ENCODE measurements around the gene CIROP. TPM values are rescaled to one million over a fixed set of nuclear protein-coding genes. Genes with fewer than 3 reads are reported as not detected.

The CIROP gene
- total and polyA plus RNA-seq, 2 donors (not counting 1 experiment from before 2014, with no cell fraction given) = not detected

DNA sequence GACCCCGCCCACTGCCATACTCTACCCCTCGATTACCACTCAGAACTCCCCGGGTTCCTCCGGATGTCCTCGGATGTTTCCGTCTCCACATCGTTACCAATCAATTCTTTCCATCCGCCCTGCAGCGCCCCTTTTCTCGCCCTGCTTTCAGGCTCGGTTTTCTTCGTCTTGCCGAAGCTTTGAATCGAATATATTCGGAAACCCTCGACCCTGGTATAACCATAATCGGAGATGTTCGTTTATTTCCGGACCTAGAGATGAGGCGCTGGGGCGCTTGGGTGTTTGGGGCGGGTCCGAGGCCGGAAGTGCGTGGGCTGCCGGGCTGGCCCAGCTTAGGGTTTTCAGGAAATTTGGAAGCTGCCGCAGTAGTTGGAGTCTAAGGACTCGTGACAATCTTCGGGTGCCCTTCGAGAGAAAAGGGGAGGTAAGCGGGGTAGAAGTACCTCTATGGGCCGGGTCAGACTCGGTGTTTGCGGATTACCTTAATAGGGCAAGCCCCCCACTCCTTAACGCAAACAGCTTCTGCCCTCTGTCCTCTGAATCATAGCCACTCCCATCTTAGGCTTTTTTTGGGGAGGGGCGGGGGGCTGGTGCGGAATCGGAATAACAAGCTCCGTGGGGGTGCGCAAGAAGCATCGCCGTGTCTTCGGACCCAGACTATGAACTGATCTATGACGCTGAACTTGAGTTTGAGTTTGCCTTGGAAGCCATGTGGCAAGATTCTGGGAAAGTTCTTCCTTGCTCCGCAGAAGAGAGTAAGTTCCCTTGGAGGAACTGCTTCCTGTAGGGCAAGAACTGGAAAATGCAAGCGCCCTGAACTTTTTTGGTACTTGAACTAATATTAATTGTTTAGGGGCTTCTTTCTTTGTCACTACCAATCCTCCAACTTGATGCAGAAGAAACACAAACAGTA is 9.3 kb downstream of the CIROP start, which contains the start of gene C14orf119:
C14orf119 (plus strand) TSS at position 310 of the 913 bp plus-strand sequence. CDS start 2,154 bp downstream, outside the sequence.
- Histone ChIP-seq H3K9ac (ENCODE audit: low read length) (peak within 1 kb of the TSS; percentile 99), H4K20me1 (ENCODE audit: control insufficient read depth, insufficient read depth, low read length, poor library complexity, severe bottlenecking) (peaks cover 40% of the 10 kb centered on the region), H3K79me2 (ENCODE audit: control insufficient read depth, insufficient read depth, low read length) (peaks cover 89% of the 10 kb centered on the region), H3K4me2 (replicated peaks; ENCODE audit: low read depth, low read length, poor library complexity, severe bottlenecking) (peak within 1 kb of the TSS; percentile 89), H3K36me3 (replicated peaks in 1 of 2; ENCODE audit: control extremely low read depth in 1 of 2, control insufficient read depth in 1 of 2, extremely low read depth in 1 of 2, insufficient read depth in 2 of 2, low read length in 1 of 2) (peaks cover 7 to 51% of the 10 kb centered on the region in 2 experiments), H3K9me3 (ENCODE audit: control extremely low read depth in 1 of 3, control insufficient read depth in 2 of 3, insufficient read depth in 1 of 3, low read length in 2 of 3) (no peaks in the 10 kb centered on the region), H3K27ac (ENCODE audit: low read length in 2 of 2) (peak within 1 kb of the TSS; percentile 92 to 97), H3K4me1 (ENCODE audit: control insufficient read depth in 2 of 2, insufficient read depth in 2 of 2, low read length in 2 of 2) (peaks cover 20 to 24% of the 10 kb centered on the region in 2 donors), H2AFZ (ENCODE audit: insufficient read depth, low read depth, low read length, poor library complexity, severe bottlenecking) (peak within 1 kb of the TSS; percentile 88), H3K4me3 (ENCODE audit: control extremely low read depth in 1 of 5, extremely low read depth in 1 of 5, insufficient read depth in 1 of 5, low read depth in 2 of 5, low read length in 4 of 5) (peak within 1 kb of the TSS; percentile 76 to 99 (median 94)), H3K27me3 (replicated peaks in 1 of 4; ENCODE audit: control extremely low read depth in 1 of 4, control insufficient read depth in 3 of 4, insufficient read depth in 4 of 4, low read length in 3 of 4) (no peaks in the 10 kb centered on the region)
- TF ChIP-seq EZH2 (IDR thresholded peaks at IDR 0.05; ENCODE audit: borderline replicate concordance, insufficient read depth, low read depth, low read length, poor library complexity, severe bottlenecking) = no peak
- TF ChIP-seq, protein P1, sequence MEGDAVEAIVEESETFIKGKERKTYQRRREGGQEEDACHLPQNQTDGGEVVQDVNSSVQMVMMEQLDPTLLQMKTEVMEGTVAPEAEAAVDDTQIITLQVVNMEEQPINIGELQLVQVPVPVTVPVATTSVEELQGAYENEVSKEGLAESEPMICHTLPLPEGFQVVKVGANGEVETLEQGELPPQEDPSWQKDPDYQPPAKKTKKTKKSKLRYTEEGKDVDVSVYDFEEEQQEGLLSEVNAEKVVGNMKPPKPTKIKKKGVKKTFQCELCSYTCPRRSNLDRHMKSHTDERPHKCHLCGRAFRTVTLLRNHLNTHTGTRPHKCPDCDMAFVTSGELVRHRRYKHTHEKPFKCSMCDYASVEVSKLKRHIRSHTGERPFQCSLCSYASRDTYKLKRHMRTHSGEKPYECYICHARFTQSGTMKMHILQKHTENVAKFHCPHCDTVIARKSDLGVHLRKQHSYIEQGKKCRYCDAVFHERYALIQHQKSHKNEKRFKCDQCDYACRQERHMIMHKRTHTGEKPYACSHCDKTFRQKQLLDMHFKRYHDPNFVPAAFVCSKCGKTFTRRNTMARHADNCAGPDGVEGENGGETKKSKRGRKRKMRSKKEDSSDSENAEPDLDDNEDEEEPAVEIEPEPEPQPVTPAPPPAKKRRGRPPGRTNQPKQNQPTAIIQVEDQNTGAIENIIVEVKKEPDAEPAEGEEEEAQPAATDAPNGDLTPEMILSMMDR (IDR thresholded peaks at IDR 0.05) = no peak
- ChIA-PET POLR2A (interaction anchor here (0.5 to 2.0 kb wide), 17 partner anchors 11 to 1019 kb away, joined by 3 to 20 read pairs (median 4); partner anchors contain the start of genes ABHD4, CDH24, DCAF11 and PABPN1), CTCF (interaction anchor here (0.8 to 2.9 kb wide), 21 partner anchors 9 to 525 kb away, joined by 3 to 30 read pairs (median 5); partner anchors contain the start of genes PABPN1 and PPP1R3E)
- Mint-ChIP-seq H3K4me1 (peaks cover 34% of the 10 kb centered on the region), H3K9me3 (ENCODE audit: insufficient read depth) (no peaks in the 10 kb centered on the region), H3K27me3 (no peaks in the 10 kb centered on the region), H3K4me3 (no peak within 1 kb of the TSS), H3K27ac (no peak within 1 kb of the TSS)
- ATAC-seq (ENCODE audit: low read depth) (peak; percentile 86), DNase-seq (peak; percentile 100)
- under 1% methylated on average over 41 of the region's 46 CpGs for WGBS (ENCODE audit: insufficient coverage)
- intact Hi-C loops (cut with micrococcal nuclease) = loop anchor here (1.0 to 10.0 kb wide), 12 partner anchors 19 to 1831 kb away; partner anchors contain the start of genes EMC9, HNRNPC, HOMEZ and PABPN1
